Measurements from ENCODE around the gene HELB. TPM values are rescaled to one million over a fixed set of nuclear protein-coding genes. Genes with fewer than 3 reads are reported as not detected.

The HELB gene
- total RNA-seq, 6 donors from 2014 or later: 2.0 to 16.4 (median 4.3) TPM

GRCh38 chr12:66304296-66304900 is 2.1 kb downstream of the HELB start:
- Histone ChIP-seq H3K4me1 (peaks cover 15 to 26% (median 19%) of the 10 kb centered on the region in 4 donors), H3K4me3 (no peak overlapping the region), H3K27me3 (no peaks in the 10 kb centered on the region), H3K27ac (no peak overlapping the region), H3K36me3 (no peaks in the 10 kb centered on the region), H3K9me3 (no peaks in the 10 kb centered on the region)
- ATAC-seq (ENCODE audit: low FRiP score in 2 of 2) (no peak), DNase-seq (no peak)
- TF ChIP-seq POLR2A (IDR thresholded peaks at IDR 0.05) (no peak), EP300 (IDR thresholded peaks at IDR 0.05) (no peak), CTCF (IDR thresholded peaks at IDR 0.05) (no peak), POLR2AphosphoS5 (IDR thresholded peaks at IDR 0.05) (no peak)
- WGBS, 2 donors: 60 to 62% methylated on average over 6 of the region's 6 CpGs

DNA sequence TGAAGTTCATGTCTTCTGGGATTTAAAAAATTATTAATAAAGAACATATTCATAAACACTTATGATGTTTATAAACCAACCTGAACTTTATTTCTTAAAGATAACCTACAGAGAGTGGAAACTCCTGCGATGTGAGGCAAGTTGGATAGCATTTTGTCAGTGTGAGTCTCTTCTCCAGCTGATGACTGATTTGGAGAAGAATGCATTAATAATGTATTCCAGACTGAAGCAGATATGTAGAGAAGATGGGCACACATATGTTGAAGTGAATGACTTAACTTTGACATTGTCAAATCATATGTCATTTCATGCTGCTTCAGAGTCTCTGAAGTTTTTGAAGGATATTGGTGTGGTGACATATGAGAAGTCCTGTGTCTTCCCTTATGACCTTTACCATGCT is 7.3 kb downstream of the HELB start:
- ATAC-seq (ENCODE audit: low FRiP score in 2 of 2) (no peak), DNase-seq (no peak)
- H3K36me3 ChIP-seq: peaks cover 0 to 10% (median 1%) of the 10 kb centered on the region in 4 donors
- H3K27me3 ChIP-seq: no peaks in the 10 kb centered on the region
- no peak overlapping the region for H3K4me3 ChIP-seq
- peaks cover 0 to 2% (median under 1%) of the 10 kb centered on the region in 4 donors for H3K4me1 ChIP-seq
- H3K27ac ChIP-seq: no peak overlapping the region
- no peaks in the 10 kb centered on the region for H3K9me3 ChIP-seq
- 100% methylated on average over 1 of the region's 1 CpG for WGBS, 2 donors
- TF ChIP-seq CTCF (IDR thresholded peaks at IDR 0.05) (no peak), POLR2A (IDR thresholded peaks at IDR 0.05) (no peak), EP300 (IDR thresholded peaks at IDR 0.05) (no peak), POLR2AphosphoS5 (IDR thresholded peaks at IDR 0.05) (no peak)

- Histone ChIP-seq H3K36me3 (peaks cover 0 to 14% (median 1%) of the 10 kb centered on the region in 4 donors), H3K27ac (no peak overlapping the region), H3K4me1 (peaks cover 0 to 2% (median 0%) of the 10 kb centered on the region in 4 donors), H3K27me3 (no peaks in the 10 kb centered on the region), H3K9me3 (no peaks in the 10 kb centered on the region), H3K4me3 (no peak overlapping the region)
- ATAC-seq (ENCODE audit: low FRiP score in 2 of 2) (no peak), DNase-seq (no peak)
- no peak for TF ChIP-seq POLR2AphosphoS5 (IDR thresholded peaks at IDR 0.05)
- no peak for TF ChIP-seq EP300 (IDR thresholded peaks at IDR 0.05)
- no peak for TF ChIP-seq POLR2A (IDR thresholded peaks at IDR 0.05)
- no peak for TF ChIP-seq CTCF (IDR thresholded peaks at IDR 0.05)
- WGBS, 2 donors: 53 to 77% methylated on average over 1 of the region's 1 CpG
Observed at GRCh38 chr12:66312189-66312588, 9.9 kb downstream of the HELB start.

DNA sequence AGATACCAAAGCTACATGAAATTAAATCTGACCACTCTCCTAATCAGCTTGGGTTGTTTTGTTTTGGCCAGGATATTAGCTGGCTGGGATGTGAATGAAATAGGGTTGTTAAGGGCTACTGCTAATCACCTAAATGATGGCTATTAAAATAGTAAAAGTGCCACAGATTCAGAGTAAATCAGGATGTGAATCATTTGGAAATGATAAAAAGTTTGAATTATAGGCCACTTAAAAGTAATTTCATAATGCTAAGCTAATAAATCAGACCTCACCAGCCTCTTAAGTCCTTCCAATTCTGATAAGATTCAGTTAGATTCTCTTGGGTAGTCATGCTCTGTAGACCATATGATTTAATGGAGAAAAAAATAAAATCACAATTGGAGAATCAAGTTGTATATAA is 12.0 kb downstream of the HELB start:
- TF ChIP-seq POLR2AphosphoS5 (IDR thresholded peaks at IDR 0.05) (no peak), POLR2A (IDR thresholded peaks at IDR 0.05) (no peak), CTCF (IDR thresholded peaks at IDR 0.05) (no peak), EP300 (IDR thresholded peaks at IDR 0.05) (no peak)
- H3K4me1 ChIP-seq: peaks cover 0 to 2% (median 0%) of the 10 kb centered on the region in 4 donors
- H3K4me3 ChIP-seq: no peak overlapping the region
- ATAC-seq (ENCODE audit: low FRiP score in 2 of 2) (no peak), DNase-seq (no peak)
- peaks cover 0 to 14% (median 1%) of the 10 kb centered on the region in 4 donors for H3K36me3 ChIP-seq
- H3K27ac ChIP-seq: no peak overlapping the region
- H3K27me3 ChIP-seq: no peaks in the 10 kb centered on the region
- no peaks in the 10 kb centered on the region for H3K9me3 ChIP-seq

Data from upper lobe of left lung (tissue), 6 donors.